Nephron progenitor cell (in vitro differentiated cells): Measurements from ENCODE around the gene PDE7B.

Experiments
- DNase-seq: peaks from one replicate; pipeline ENCODE4 v3.0.0; 2021
- H3K27ac Mint-ChIP-seq: 2 replicates; pipeline ENCODE4 v1.8.0; 2021; ENCODE audit warnings: mild to moderate bottlenecking, moderate library complexity, mixed read lengths
- H3K27me3 Mint-ChIP-seq: 2 replicates; pipeline ENCODE4 v1.8.0; 2021; ENCODE audit warnings: mild to moderate bottlenecking, low read depth, mixed read lengths; ENCODE audit not compliant: poor library complexity
- H3K36me3 Mint-ChIP-seq: 2 replicates; pipeline ENCODE4 v1.8.0; 2021; ENCODE audit warnings: low read depth, mixed read lengths
- H3K4me1 Mint-ChIP-seq: 2 replicates; pipeline ENCODE4 v1.8.0; 2021; ENCODE audit warnings: mixed read lengths
- H3K4me3 Mint-ChIP-seq: 2 replicates; pipeline ENCODE4 v1.8.0; 2021; ENCODE audit warnings: mild to moderate bottlenecking, moderate library complexity, mixed read lengths
- H3K9me3 Mint-ChIP-seq: 2 replicates; pipeline ENCODE4 v1.8.0; 2021; ENCODE audit warnings: mild to moderate bottlenecking, moderate library complexity, mixed read lengths
- CTCF ChIP-seq: fragments of 200-600 bp; sonication (generic); IDR thresholded peaks from 2 replicates; pipeline ENCODE4 v1.5.0; 2021; ENCODE audit warnings: antibody characterized with exemption

Gene PDE7B

GRCh38 chr6:135852746-135853145, 1.2 kb downstream of the PDE7B start:
- TF ChIP-seq CTCF = no peak
- Mint-ChIP-seq H3K36me3 (no peaks in the 10 kb centered on the region), H3K4me1 (peaks cover 38% of the 10 kb centered on the region), H3K4me3 (no peak overlapping the region), H3K9me3 (no peaks in the 10 kb centered on the region), H3K27ac (no peak overlapping the region), H3K27me3 (peaks cover 9% of the 10 kb centered on the region)
- no peak for DNase-seq

GRCh38 chr6:135853227-135853626, 1.7 kb downstream of the PDE7B start:
- Mint-ChIP-seq H3K27ac (no peak overlapping the region), H3K36me3 (no peaks in the 10 kb centered on the region), H3K9me3 (no peaks in the 10 kb centered on the region), H3K4me3 (no peak overlapping the region), H3K27me3 (peaks cover 9% of the 10 kb centered on the region), H3K4me1 (peaks cover 38% of the 10 kb centered on the region)
- DNase-seq = no peak
- no peak for TF ChIP-seq CTCF

GRCh38 chr6:135853986-135854385, 2.5 kb downstream of the PDE7B start:
- no peak overlapping the region for H3K27ac Mint-ChIP-seq
- peaks cover 38% of the 10 kb centered on the region for H3K4me1 Mint-ChIP-seq
- no peaks in the 10 kb centered on the region for H3K36me3 Mint-ChIP-seq
- no peak for TF ChIP-seq CTCF
- H3K27me3 Mint-ChIP-seq = peaks cover 9% of the 10 kb centered on the region
- H3K4me3 Mint-ChIP-seq = no peak overlapping the region
- no peak for DNase-seq
- H3K9me3 Mint-ChIP-seq = no peaks in the 10 kb centered on the region

GRCh38 chr6:135854799-135855198, 3.3 kb downstream of the PDE7B start:
- TF ChIP-seq CTCF = no peak
- H3K27ac Mint-ChIP-seq = no peak overlapping the region
- no peak for DNase-seq
- no peaks in the 10 kb centered on the region for H3K9me3 Mint-ChIP-seq
- H3K27me3 Mint-ChIP-seq = peaks cover 9% of the 10 kb centered on the region
- no peak overlapping the region for H3K4me3 Mint-ChIP-seq
- H3K36me3 Mint-ChIP-seq = no peaks in the 10 kb centered on the region
- peaks cover 38% of the 10 kb centered on the region for H3K4me1 Mint-ChIP-seq

GRCh38 chr6:135858931-135859330, 7.4 kb downstream of the PDE7B start:
- H3K36me3 Mint-ChIP-seq = no peaks in the 10 kb centered on the region
- H3K4me3 Mint-ChIP-seq = no peak overlapping the region
- H3K9me3 Mint-ChIP-seq = no peaks in the 10 kb centered on the region
- H3K27me3 Mint-ChIP-seq = peaks cover 9% of the 10 kb centered on the region
- H3K4me1 Mint-ChIP-seq = peaks cover 12% of the 10 kb centered on the region
- no peak overlapping the region for H3K27ac Mint-ChIP-seq
- DNase-seq = no peak
- no peak for TF ChIP-seq CTCF

GRCh38 chr6:135860361-135860760, 8.9 kb downstream of the PDE7B start:
- Mint-ChIP-seq H3K36me3 (no peaks in the 10 kb centered on the region), H3K27ac (no peak overlapping the region), H3K9me3 (no peaks in the 10 kb centered on the region), H3K4me1 (peaks cover 10% of the 10 kb centered on the region), H3K4me3 (no peak overlapping the region), H3K27me3 (peaks cover 9% of the 10 kb centered on the region)
- no peak for DNase-seq
- no peak for TF ChIP-seq CTCF
